GM19328 (cell line): Measurements from ENCODE around the gene SAE1.

Experiments
- ATAC-seq: cut with Tn5 transposase; IDR thresholded peaks from one replicate; pipeline ENCODE4 v1.9.1; 2021; ENCODE audit warnings: mild to moderate bottlenecking, moderate library complexity; ENCODE audit not compliant: unreplicated experiment

SAE1 gene

GRCh38 chr19:47157431-47158321 lies 27.0 kb downstream of the SAE1 start:
- ATAC-seq: no peak

GRCh38 chr19:47158367-47158791 lies 27.7 kb downstream of the SAE1 start:
- ATAC-seq: no peak

GRCh38 chr19:47158879-47159503 lies 28.4 kb downstream of the SAE1 start:
- ATAC-seq: no peak

- ATAC-seq: no peak
Measured at GRCh38 chr19:47161876-47162489, 31.3 kb downstream of the SAE1 start.

GRCh38 chr19:47168065-47168464 lies 37.4 kb downstream of the SAE1 start:
- no peak for ATAC-seq

- ATAC-seq: no peak
Measured at GRCh38 chr19:47172666-47173455, 42.2 kb downstream of the SAE1 start.

- ATAC-seq: no peak
Measured at GRCh38 chr19:47176071-47176626, 45.5 kb downstream of the SAE1 start.

- ATAC-seq: no peak
Measured at GRCh38 chr19:47176627-47177090, 46.0 kb downstream of the SAE1 start.

- no peak for ATAC-seq
Measured at GRCh38 chr19:47179653-47180310, 49.1 kb downstream of the SAE1 start.

- no peak for ATAC-seq
Measured at GRCh38 chr19:47183601-47184000, 53.0 kb downstream of the SAE1 start.

GRCh38 chr19:47186446-47187334 lies 56.1 kb downstream of the SAE1 start:
- peak; percentile 84 for ATAC-seq

GRCh38 chr19:47187335-47187655 lies 56.7 kb downstream of the SAE1 start:
- ATAC-seq: no peak

GRCh38 chr19:47187797-47188196 lies 57.2 kb downstream of the SAE1 start:
- ATAC-seq: no peak

- ATAC-seq: no peak
Measured at GRCh38 chr19:47188507-47189033, 57.9 kb downstream of the SAE1 start.

- no peak for ATAC-seq
Measured at GRCh38 chr19:47190167-47190727, 59.6 kb downstream of the SAE1 start.

- ATAC-seq: no peak
Measured at GRCh38 chr19:47195434-47195833, 64.8 kb downstream of the SAE1 start.

GRCh38 chr19:47197141-47197540 lies 66.5 kb downstream of the SAE1 start:
- no peak for ATAC-seq

GRCh38 chr19:47200530-47200929 lies 69.9 kb downstream of the SAE1 start:
- ATAC-seq: no peak

GRCh38 chr19:47203254-47203653 lies 72.6 kb downstream of the SAE1 start:
- no peak for ATAC-seq
